Measurements from ENCODE around the gene CCNYL1. TPM values are rescaled to one million over a fixed set of nuclear protein-coding genes. Genes with fewer than 3 reads are reported as not detected.
"Not testable (repeated sequence)": the region's sequence is repeated elsewhere in the genome, so short reads cannot be mapped to it uniquely, and the experiment has no call there.

Gene CCNYL1
- polyA plus RNA-seq, 3 donors, result 4.1 to 10.6 (median 4.6) TPM

GRCh38 chr2:207750876-207751275, 39.4 kb downstream of the CCNYL1 start:
- no peaks in the 10 kb centered on the region for H4K20me1 ChIP-seq (ENCODE audit: insufficient read depth, low read length)
- H3K9me3 ChIP-seq (replicated peaks in 1 of 2; ENCODE audit: control insufficient read depth in 1 of 2, insufficient read depth in 1 of 2, low read length in 2 of 2), result no peaks in the 10 kb centered on the region
- no peak overlapping the region for H3K27ac Mint-ChIP-seq
- no peak overlapping the region for H3K4me3 ChIP-seq (replicated peaks in 1 of 3; ENCODE audit: low read depth in 2 of 3, low read length in 3 of 3)
- H3K36me3 Mint-ChIP-seq, result peaks cover 46 to 62% of the 10 kb centered on the region in 2 donors
- H3K9ac ChIP-seq (ENCODE audit: insufficient read depth, low read length, poor library complexity, severe bottlenecking), result no peak overlapping the region
- no peaks in the 10 kb centered on the region for H3K4me1 Mint-ChIP-seq
- no peak overlapping the region for H3K4me3 Mint-ChIP-seq
- no peaks in the 10 kb centered on the region for H3K79me2 ChIP-seq (ENCODE audit: insufficient read depth, low read length)
- intact Hi-C loops (cut with micrococcal nuclease), result no loop called here
- H3K27me3 ChIP-seq (ENCODE audit: control insufficient read depth in 2 of 2, insufficient read depth in 2 of 2, low read length in 2 of 2), result no peaks in the 10 kb centered on the region
- H3K4me2 ChIP-seq (replicated peaks; ENCODE audit: extremely low read depth, low read length, poor library complexity, severe bottlenecking), result no peak overlapping the region
- WGBS (ENCODE audit: insufficient coverage), result no CpG with 5 or more reads among the region's 2 CpGs
- TF ChIP-seq, protein P1, sequence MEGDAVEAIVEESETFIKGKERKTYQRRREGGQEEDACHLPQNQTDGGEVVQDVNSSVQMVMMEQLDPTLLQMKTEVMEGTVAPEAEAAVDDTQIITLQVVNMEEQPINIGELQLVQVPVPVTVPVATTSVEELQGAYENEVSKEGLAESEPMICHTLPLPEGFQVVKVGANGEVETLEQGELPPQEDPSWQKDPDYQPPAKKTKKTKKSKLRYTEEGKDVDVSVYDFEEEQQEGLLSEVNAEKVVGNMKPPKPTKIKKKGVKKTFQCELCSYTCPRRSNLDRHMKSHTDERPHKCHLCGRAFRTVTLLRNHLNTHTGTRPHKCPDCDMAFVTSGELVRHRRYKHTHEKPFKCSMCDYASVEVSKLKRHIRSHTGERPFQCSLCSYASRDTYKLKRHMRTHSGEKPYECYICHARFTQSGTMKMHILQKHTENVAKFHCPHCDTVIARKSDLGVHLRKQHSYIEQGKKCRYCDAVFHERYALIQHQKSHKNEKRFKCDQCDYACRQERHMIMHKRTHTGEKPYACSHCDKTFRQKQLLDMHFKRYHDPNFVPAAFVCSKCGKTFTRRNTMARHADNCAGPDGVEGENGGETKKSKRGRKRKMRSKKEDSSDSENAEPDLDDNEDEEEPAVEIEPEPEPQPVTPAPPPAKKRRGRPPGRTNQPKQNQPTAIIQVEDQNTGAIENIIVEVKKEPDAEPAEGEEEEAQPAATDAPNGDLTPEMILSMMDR (IDR thresholded peaks at IDR 0.05), result no peak
- no peak overlapping the region for H3K27ac ChIP-seq (ENCODE audit: low read depth in 1 of 2, low read length in 2 of 2)
- H3K9me3 Mint-ChIP-seq, result no peaks in the 10 kb centered on the region
- DNase-seq, result no peak
- no peaks in the 10 kb centered on the region for H3K27me3 Mint-ChIP-seq (ENCODE audit: low read depth in 3 of 3)
- H2AFZ ChIP-seq (ENCODE audit: insufficient read depth, low read depth, low read length, poor library complexity, severe bottlenecking), result no peak overlapping the region
- H3K4me1 ChIP-seq (ENCODE audit: control insufficient read depth in 1 of 2, insufficient read depth in 2 of 2, low read length in 2 of 2), result no peaks in the 10 kb centered on the region
- H3K36me3 ChIP-seq (replicated peaks in 1 of 2; ENCODE audit: control insufficient read depth in 1 of 2, insufficient read depth in 2 of 2, low read length in 2 of 2), result peaks cover 55 to 91% of the 10 kb centered on the region in 2 donors

DNA sequence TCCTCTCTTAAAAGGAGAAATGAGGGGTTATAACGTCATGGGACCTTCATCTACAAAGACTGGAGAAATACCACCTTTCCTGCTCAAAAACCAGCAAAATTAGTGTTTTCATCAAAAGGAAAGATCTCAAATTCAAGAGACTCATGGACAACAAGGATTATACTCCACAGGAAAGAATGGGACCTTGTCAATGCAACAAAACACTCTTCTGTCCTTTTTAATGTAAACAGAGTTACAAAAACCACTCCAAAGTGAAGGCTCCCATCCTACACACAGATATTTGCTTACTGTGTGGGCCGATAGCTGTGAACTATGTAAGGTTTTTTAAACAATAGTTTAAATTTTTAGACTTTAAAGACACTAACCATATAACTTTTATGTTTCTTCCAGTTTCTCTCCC, 42.2 kb downstream of the CCNYL1 start:
- H3K4me1 ChIP-seq (ENCODE audit: control insufficient read depth in 1 of 2, insufficient read depth in 2 of 2, low read length in 2 of 2); H3K27me3 ChIP-seq (ENCODE audit: control insufficient read depth in 2 of 2, insufficient read depth in 2 of 2, low read length in 2 of 2); H3K4me1 Mint-ChIP-seq; H3K4me2 ChIP-seq (replicated peaks; ENCODE audit: extremely low read depth, low read length, poor library complexity, severe bottlenecking); H2AFZ ChIP-seq (ENCODE audit: insufficient read depth, low read depth, low read length, poor library complexity, severe bottlenecking); H3K27ac ChIP-seq (ENCODE audit: low read depth in 1 of 2, low read length in 2 of 2); H3K79me2 ChIP-seq (ENCODE audit: insufficient read depth, low read length); H4K20me1 ChIP-seq (ENCODE audit: insufficient read depth, low read length); H3K4me3 ChIP-seq (replicated peaks in 1 of 3; ENCODE audit: low read depth in 2 of 3, low read length in 3 of 3); H3K9me3 ChIP-seq (replicated peaks in 1 of 2; ENCODE audit: control insufficient read depth in 1 of 2, insufficient read depth in 1 of 2, low read length in 2 of 2); H3K27ac Mint-ChIP-seq; DNase-seq; H3K9me3 Mint-ChIP-seq; H3K27me3 Mint-ChIP-seq (ENCODE audit: low read depth in 3 of 3); H3K4me3 Mint-ChIP-seq; H3K9ac ChIP-seq (ENCODE audit: insufficient read depth, low read length, poor library complexity, severe bottlenecking); intact Hi-C loops (cut with micrococcal nuclease): not testable (repeated sequence)
- peaks cover 43 to 76% of the 10 kb centered on the region in 2 donors for H3K36me3 ChIP-seq (replicated peaks in 1 of 2; ENCODE audit: control insufficient read depth in 1 of 2, insufficient read depth in 2 of 2, low read length in 2 of 2)
- no CpG with 5 or more reads among the region's 2 CpGs for WGBS (ENCODE audit: insufficient coverage)
- H3K36me3 Mint-ChIP-seq, result peaks cover 38 to 49% of the 10 kb centered on the region in 2 donors
